Ascending aorta (tissue), 2 donors: Measurements from ENCODE around the gene IL27RA. TPM values are rescaled to one million over a fixed set of nuclear protein-coding genes. Genes with fewer than 3 reads are reported as not detected.

ENCODE experiments used
- DNase-seq, 2 donors: peaks; one replicate each; pipeline ENCODE4 v3.0.0-alpha.2; 2019; ENCODE audit warnings: low spot score in 2 of 2
- H3K27ac ChIP-seq, 2 donors: fragments of 200-600 bp; sonication (generic); one replicate each; pipeline ENCODE4 v1.5.1; 2016 to 2017; ENCODE audit warnings: mild to moderate bottlenecking in 1 of 2
- H3K27me3 ChIP-seq: fragments of 200-600 bp; sonication (generic); one replicate; pipeline ENCODE4 v1.5.1; 2017
- H3K36me3 ChIP-seq, 2 donors: fragments of 200-600 bp; sonication (generic); one replicate each; pipeline ENCODE4 v1.5.1; 2016
- H3K4me1 ChIP-seq, 2 donors: fragments of 200-600 bp; sonication (generic); one replicate each; pipeline ENCODE4 v1.5.1; 2016 to 2017; ENCODE audit warnings: mild to moderate bottlenecking in 1 of 2
- H3K4me3 ChIP-seq, 2 donors: fragments of 200-600 bp; sonication (generic); one replicate each; pipeline ENCODE4 v1.5.1; 2016 to 2017; ENCODE audit warnings: mild to moderate bottlenecking in 1 of 2
- H3K9me3 ChIP-seq, 2 donors: fragments of 200-600 bp; sonication (generic); one replicate each; pipeline ENCODE4 v1.5.1; 2016
- CTCF ChIP-seq, 3 experiments: fragments of 200-600 bp in 2 of 3; fragments of 450-650 bp in 1 of 3; sonication (generic) in 2 of 3; IDR thresholded peaks; one replicate each; pipeline ENCODE4 v1.5.1; 2016 to 2019; ENCODE audit warnings: antibody characterized with exemption in 3 of 3, mild to moderate bottlenecking in 1 of 3, moderate library complexity in 1 of 3
- intact Hi-C: fragments of 100-400 bp; cut with DNase I; formaldehyde crosslinking; loops from one replicate; pipeline ENCODE4 v1.15.1; 2023
- total RNA-seq: library from RNA; depleted of rRNA; stranded (reverse); fragments of >200 nt; gene quantifications from one replicate; pipeline ENCODE4 v1.1.0, GENCODE V29; 2016

The IL27RA gene
- total RNA-seq, 1 donor from 2014 or later = 4.2 TPM

DNA sequence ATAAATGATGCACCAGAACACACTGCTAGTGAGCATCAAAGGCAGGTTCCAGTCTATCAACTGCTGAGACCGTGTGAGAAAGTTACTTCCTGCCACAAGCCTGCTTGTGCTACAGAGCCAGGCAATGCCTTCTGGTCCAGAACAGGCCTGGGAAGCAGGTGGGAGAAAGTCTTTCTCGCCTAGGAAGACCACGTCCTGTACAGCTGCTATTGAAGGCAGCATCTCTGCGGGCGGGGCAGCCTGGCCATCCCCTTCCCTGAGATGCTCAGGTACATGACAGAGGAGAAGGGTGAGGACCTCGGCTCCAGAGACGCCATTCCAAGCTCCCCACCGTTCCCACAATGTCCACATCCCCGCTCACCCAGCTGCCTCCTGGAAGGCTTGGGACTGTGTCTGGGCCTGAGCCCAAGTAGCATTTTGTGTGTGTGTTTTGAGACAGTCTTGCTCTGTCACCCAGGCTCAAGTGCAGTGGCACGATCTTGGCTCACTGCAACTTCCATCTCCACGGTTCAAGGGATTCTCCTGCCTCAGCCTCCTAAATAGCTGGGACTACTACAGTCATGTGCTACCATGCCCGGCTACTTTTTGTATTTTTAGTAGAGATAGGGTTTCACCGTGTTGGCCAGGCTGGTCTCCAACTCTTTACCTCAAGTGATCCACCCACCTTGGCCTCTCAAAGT is 28.9 kb upstream of the IL27RA start:
- H3K4me1 ChIP-seq = peaks cover 16 to 23% of the 10 kb centered on the region in 2 donors
- DNase-seq = no peak
- no peak overlapping the region for H3K4me3 ChIP-seq
- no peak for TF ChIP-seq CTCF (IDR thresholded peaks at IDR 0.05)
- peak overlapping the region; percentile 100 for H3K27ac ChIP-seq
- H3K36me3 ChIP-seq = no peaks in the 10 kb centered on the region
- intact Hi-C loops = loop anchor here (10.0 kb wide), 3 partner anchors 848 to 1208 kb away; partner anchors contain the start of genes CALR, FARSA, IER2 and JUNB
- no peaks in the 10 kb centered on the region for H3K9me3 ChIP-seq
- H3K27me3 ChIP-seq = no peaks in the 10 kb centered on the region

DNA sequence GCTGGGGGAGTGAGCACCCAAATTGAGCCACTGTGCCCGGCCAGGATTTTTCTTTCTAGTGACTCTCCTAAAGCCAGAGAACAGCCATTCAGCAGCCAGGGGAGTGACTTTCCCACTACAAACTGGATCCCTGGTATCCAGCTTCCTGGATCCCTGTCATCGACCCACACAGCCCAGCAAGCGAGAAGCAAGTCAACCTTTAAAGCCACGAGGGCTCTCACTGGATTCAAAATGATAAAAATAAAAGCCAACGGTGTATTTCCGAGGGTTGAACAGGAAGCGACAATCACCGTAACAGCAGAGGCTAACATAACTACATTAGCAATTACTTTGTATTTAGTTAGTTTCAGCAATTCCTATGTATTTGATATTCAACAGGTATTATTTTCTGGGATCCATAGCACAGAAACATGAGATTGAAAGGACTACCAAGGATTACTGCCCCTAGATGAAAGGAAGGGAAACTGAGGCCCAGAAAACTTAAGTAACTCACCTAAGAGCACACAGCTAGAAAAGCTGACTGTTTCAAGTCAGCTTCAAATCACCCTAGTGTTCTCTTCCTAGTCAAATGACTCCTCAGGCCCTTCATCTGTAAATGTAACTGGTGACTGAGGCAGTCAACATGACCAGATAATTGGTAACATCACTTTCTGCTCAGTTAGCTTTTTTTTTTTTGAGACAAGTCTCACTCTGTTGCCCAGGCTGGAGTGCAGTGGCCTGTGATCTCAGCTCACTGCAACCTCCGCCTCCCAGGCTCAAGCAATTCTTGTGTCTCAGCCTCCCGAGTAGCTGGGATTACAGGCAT is 28.1 kb upstream of the IL27RA start:
- Histone ChIP-seq H3K9me3 (no peaks in the 10 kb centered on the region), H3K27me3 (no peaks in the 10 kb centered on the region), H3K27ac (peak overlapping the region; percentile 100), H3K4me1 (peaks cover 16 to 23% of the 10 kb centered on the region in 2 donors), H3K4me3 (no peak overlapping the region), H3K36me3 (no peaks in the 10 kb centered on the region)
- intact Hi-C loops = loop anchor here (2.0 to 10.0 kb wide), 5 partner anchors 25 to 1209 kb away; partner anchors contain the start of genes CALR, FARSA, IER2 and JUNB
- DNase-seq = no peak
- TF ChIP-seq CTCF (IDR thresholded peaks at IDR 0.05) = no peak

- H3K27me3 ChIP-seq = no peaks in the 10 kb centered on the region
- peak overlapping the region; percentile 99 to 100 for H3K4me3 ChIP-seq
- H3K36me3 ChIP-seq = no peaks in the 10 kb centered on the region
- DNase-seq = peak; percentile 62 to 86
- H3K9me3 ChIP-seq = no peaks in the 10 kb centered on the region
- no peak for TF ChIP-seq CTCF (IDR thresholded peaks at IDR 0.05)
- H3K27ac ChIP-seq = peak overlapping the region; percentile 100
- intact Hi-C loops = loop anchor here (2.0 to 10.0 kb wide), 7 partner anchors 26 to 1210 kb away; partner anchors contain the start of genes CALR, FARSA, IER2 and JUNB
- peaks cover 16 to 23% of the 10 kb centered on the region in 2 donors for H3K4me1 ChIP-seq
These were observed 26.8 kb upstream of the IL27RA start for GRCh38 chr19:14004619-14005348.

DNA sequence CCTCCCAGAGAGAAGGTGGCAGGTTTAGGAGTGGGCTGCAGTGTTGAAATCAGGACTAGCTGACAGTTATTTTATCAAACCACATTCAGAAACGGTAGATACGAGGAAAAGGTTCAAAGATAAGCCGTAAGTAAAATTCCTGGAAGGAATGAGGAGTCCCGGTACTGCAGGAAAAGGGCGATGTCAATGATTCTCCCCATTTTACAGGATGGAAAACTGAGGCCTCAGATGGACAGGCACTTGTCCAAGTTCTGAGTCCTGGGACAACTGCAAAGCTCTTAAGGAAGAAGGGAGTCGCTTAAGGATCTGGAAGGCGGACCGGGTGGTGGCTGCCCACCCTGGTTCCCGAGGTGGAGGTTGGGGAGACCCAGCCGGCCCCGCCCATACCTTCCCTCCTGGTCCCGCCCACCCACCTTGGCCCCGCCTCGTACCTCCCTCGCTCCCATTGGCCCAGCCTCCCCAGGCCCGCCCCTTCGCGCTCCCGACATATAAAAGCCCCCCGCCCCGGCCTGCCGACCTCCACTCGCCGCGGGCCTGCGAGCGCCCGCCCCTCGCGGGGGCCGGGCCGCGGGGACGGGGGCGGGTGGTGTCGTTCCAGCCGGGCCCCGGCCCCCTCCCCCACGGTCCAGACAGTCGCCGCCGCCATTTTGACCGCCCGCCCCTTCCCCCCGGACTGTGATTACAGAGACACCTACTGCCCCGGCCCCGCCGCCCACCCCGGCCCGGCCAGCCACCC is 26.0 kb upstream of the IL27RA start:
- intact Hi-C loops = loop anchor here (1.0 to 10.0 kb wide), 10 partner anchors 27 to 1211 kb away; partner anchors contain the start of genes ASF1B, BRME1, CALR and CC2D1A

More for the DNA sequence above, 26.0 kb upstream of the IL27RA start:
- peaks cover 16 to 23% of the 10 kb centered on the region in 2 donors for H3K4me1 ChIP-seq
- no peak for TF ChIP-seq CTCF (IDR thresholded peaks at IDR 0.05)
- peak overlapping the region; percentile 99 to 100 for H3K4me3 ChIP-seq
- DNase-seq = peak; percentile 66 to 94
- peak overlapping the region; percentile 100 for H3K27ac ChIP-seq
- no peaks in the 10 kb centered on the region for H3K27me3 ChIP-seq
- no peaks in the 10 kb centered on the region for H3K9me3 ChIP-seq
- H3K36me3 ChIP-seq = no peaks in the 10 kb centered on the region
